G401.6 (cell line): Measurements from ENCODE around the gene INTS14.

ENCODE experiments used
- FAIRE-seq: peaks from 2 replicates; lab custom pipeline; 2012; peaks lifted over from hg19 to GRCh38; lab: Jason Lieb, UNC

The INTS14 gene

GRCh38 chr15:65530318-65531111 is 80.4 kb downstream of the INTS14 start, which contains the start of gene HACD3:
TSS of gene HACD3 (plus strand) at chr15:65530463. CDS start at chr15:65530632, 169 bp downstream.
- FAIRE-seq, result no peak

- FAIRE-seq, result no peak
These were observed 81.1 kb downstream of the INTS14 start for GRCh38 chr15:65529762-65530317.
